Muscle layer of duodenum (tissue), 2 donors: ENCODE measurements around the gene EFCAB10.

Experiments
- H3K27ac ChIP-seq: one replicate; pipeline ENCODE4 v1.7.0; 2013; ENCODE audit warnings: mild to moderate bottlenecking, low read length
- H3K27me3 ChIP-seq: one replicate; pipeline ENCODE4 v1.7.0; 2013; ENCODE audit warnings: low read depth, mild to moderate bottlenecking, control low read depth, low read length
- H3K36me3 ChIP-seq, 2 donors: one replicate each; pipeline ENCODE4 v1.7.0; 2013; ENCODE audit warnings: low read length in 2 of 2, control low read depth in 1 of 2, mild to moderate bottlenecking in 1 of 2; ENCODE audit not compliant: insufficient read depth in 2 of 2, control insufficient read depth in 1 of 2
- H3K4me1 ChIP-seq, 2 donors: one replicate each; pipeline ENCODE4 v1.7.0; 2013; ENCODE audit warnings: low read length in 2 of 2, mild to moderate bottlenecking in 2 of 2, control low read depth in 1 of 2, moderate library complexity in 1 of 2; ENCODE audit not compliant: insufficient read depth in 2 of 2, control insufficient read depth in 1 of 2
- H3K4me3 ChIP-seq, 2 donors: one replicate each; pipeline ENCODE4 v1.7.0; 2013; ENCODE audit warnings: low read length in 2 of 2, low read depth in 1 of 2, mild to moderate bottlenecking in 1 of 2
- H3K9me3 ChIP-seq, 2 donors: one replicate each; pipeline ENCODE4 v1.7.0; 2013; ENCODE audit warnings: low read length in 2 of 2, control low read depth in 1 of 2, mild to moderate bottlenecking in 1 of 2; ENCODE audit not compliant: control insufficient read depth in 1 of 2
- donor health status: healthy.

The EFCAB10 gene

DNA sequence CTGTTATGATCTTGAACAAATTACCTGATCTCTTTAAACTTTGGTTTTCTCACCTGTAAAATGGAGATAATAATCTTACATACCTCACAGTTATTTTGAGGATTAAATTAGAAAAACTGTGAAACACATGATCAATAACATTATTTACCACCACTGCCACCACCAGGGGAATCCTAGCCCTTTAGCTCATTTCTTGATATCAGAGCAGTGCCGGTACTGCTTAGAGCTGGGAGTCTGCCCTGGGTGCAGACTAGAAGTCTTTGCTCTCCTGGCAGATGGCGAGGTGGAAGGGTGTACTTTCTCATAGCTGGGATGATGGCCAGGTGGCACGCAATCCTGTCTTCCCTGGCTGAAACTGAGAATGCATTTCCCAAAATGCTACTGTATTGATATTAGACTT, 12.7 kb upstream of the EFCAB10 start:
- no peaks in the 10 kb centered on the region for H3K36me3 ChIP-seq
- peaks cover 0 to 11% of the 10 kb centered on the region in 2 donors for H3K4me1 ChIP-seq
- no peaks in the 10 kb centered on the region for H3K27me3 ChIP-seq
- H3K4me3 ChIP-seq: no peak overlapping the region
- no peak overlapping the region for H3K27ac ChIP-seq
- H3K9me3 ChIP-seq: no peaks in the 10 kb centered on the region

DNA sequence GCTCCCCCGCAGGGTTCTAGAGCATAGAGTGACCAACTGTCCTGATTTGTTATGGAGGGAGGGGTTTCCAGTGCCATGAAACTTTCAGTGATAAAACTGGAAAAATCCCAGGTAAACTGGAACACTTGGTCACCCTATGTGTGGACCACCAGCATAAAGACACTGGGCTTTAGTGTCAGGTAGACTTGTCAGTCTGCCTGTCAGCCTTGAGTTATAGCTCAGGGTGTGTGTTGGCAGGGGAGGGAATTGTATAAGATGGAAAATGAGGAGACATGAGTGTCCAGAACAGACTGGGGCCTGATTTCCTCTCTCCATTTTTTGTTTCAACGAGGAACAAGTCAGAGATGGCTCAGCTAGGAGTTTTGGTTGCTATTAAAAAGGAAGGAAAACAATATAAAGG, 10.2 kb upstream of the EFCAB10 start:
- H3K9me3 ChIP-seq: no peaks in the 10 kb centered on the region
- H3K4me3 ChIP-seq: no peak overlapping the region
- no peaks in the 10 kb centered on the region for H3K36me3 ChIP-seq
- H3K27ac ChIP-seq: no peak overlapping the region
- H3K27me3 ChIP-seq: no peaks in the 10 kb centered on the region
- peaks cover 0 to 15% of the 10 kb centered on the region in 2 donors for H3K4me1 ChIP-seq

DNA sequence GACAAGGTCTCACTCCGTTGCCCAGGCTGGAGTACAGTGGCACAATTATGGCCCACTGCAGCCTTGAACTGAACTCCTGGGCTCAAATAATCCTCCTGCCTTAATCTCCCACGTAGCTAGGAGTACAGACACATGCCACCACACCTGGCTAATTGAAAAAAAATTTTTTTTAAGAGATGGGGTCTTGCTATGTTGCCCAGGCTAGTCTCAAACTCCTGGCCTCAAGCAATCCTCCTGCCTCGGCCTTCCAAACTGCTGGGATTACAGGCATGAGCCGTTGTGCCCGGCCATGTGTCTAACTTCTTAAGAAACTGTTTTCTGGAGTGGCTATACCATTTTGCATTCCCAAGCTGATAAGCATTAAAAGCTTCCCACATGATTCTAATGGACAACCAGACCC, 9.5 kb upstream of the EFCAB10 start:
- Histone ChIP-seq H3K4me1 (peaks cover 0 to 15% of the 10 kb centered on the region in 2 donors), H3K36me3 (no peaks in the 10 kb centered on the region), H3K27me3 (no peaks in the 10 kb centered on the region), H3K9me3 (no peaks in the 10 kb centered on the region), H3K4me3 (no peak overlapping the region), H3K27ac (no peak overlapping the region)

DNA sequence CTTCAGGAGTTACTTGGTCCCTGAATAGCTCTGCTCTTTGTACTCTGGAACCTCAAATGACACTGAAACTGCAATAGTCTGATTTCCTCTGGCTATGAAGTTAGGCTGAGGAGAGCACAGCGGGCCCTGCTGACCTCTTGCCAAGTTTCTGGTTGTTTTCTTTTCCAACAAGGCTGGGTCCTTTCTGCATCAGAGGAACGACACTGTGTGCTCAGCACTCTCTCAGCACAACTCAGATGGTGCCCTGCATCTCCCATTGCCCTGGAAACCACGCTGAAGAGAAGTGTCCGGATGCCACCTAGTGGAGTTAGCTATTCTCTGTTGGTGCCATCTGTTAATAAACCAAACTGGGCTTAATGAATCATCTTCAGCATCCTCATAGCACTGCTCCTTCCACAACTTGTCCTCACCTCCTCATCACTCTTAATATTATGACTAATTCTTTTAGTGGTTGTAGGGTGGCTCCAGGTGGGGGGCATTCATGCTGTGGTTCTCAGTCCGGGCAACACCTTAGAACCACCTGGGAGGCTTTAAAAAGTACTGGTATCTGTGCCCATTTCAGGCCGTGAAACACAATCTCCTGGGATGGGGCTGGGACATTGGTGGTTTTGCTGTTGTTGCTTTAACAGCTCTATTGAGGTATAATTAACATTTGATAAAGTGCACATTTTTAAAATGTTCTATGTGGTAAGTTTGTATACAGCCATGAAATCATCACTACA, 8.2 kb upstream of the EFCAB10 start:
- Histone ChIP-seq H3K4me3 (no peak overlapping the region), H3K4me1 (peaks cover 0 to 15% of the 10 kb centered on the region in 2 donors), H3K36me3 (no peaks in the 10 kb centered on the region), H3K27ac (no peak overlapping the region), H3K9me3 (no peaks in the 10 kb centered on the region), H3K27me3 (no peaks in the 10 kb centered on the region)

DNA sequence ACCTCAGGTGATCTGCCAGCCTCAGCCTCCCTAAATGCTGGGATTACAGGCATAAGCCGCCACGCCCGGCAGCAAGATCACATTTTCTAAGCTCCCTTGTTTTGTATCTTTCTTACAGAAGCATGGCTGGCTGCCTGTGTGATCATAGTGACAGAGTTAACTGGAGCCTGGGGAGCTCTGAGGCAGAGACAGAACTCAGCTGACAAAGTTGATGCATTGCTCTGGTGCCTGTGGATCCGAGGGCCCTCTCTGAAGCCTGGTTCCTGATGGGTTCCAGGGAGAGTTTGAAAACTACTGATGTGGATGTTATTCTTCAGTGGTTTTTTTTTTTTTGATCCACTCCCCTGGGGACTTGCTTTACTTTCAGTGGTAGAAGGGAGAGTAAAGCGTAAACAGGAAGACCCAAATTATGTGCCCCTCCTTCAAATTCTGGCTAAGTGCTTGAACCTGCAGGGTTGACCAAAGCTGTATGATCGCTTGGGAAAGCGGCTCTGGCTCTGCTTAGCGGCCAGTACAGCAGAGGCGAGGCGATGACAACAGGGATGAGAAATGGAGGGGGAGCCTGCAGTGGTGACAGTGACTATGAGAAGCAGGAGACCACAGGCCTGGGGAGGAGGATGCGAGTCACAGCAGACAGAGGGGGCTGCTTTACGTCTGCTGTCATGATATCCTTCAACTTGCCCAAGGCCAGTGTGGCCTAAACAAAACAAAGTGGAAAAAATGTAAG, 6.8 kb upstream of the EFCAB10 start:
- Histone ChIP-seq H3K9me3 (no peaks in the 10 kb centered on the region), H3K27ac (no peak overlapping the region), H3K36me3 (no peaks in the 10 kb centered on the region), H3K4me3 (no peak overlapping the region), H3K27me3 (no peaks in the 10 kb centered on the region), H3K4me1 (peaks cover 0 to 15% of the 10 kb centered on the region in 2 donors)

DNA sequence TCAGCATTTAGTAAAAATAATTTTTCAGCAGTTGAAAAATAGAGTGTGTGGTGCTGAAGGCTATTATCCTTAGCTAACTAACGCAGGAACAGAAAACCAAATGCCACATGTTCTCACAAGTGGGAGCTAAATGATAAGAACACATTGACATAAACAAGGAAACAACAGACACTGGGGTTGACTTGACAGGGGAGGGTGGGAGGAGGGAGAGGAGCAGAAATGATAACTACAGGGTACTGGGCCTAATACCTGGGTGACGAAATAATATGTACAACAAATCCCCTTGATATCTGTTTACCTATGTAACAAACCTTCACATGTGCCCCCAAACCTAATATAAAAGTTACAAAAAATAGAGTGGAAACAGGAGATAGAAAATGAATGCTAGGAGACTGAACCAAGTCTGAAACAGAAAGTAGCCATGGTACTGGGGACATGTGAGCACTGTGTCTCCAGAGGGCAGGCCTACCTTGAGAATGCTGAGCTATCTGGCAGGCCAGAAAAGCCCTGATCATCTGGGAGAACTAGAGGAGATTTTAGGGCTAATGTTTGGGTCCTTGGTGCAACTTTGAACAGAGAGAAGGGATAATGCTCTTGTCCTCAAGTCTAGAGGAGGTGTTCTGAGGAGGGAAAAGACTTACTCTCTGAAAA, 4.7 kb upstream of the EFCAB10 start:
- Histone ChIP-seq H3K27ac (no peak overlapping the region), H3K4me3 (no peak overlapping the region), H3K36me3 (no peaks in the 10 kb centered on the region), H3K9me3 (no peaks in the 10 kb centered on the region), H3K4me1 (peaks cover 0 to 22% of the 10 kb centered on the region in 2 donors), H3K27me3 (no peaks in the 10 kb centered on the region)

DNA sequence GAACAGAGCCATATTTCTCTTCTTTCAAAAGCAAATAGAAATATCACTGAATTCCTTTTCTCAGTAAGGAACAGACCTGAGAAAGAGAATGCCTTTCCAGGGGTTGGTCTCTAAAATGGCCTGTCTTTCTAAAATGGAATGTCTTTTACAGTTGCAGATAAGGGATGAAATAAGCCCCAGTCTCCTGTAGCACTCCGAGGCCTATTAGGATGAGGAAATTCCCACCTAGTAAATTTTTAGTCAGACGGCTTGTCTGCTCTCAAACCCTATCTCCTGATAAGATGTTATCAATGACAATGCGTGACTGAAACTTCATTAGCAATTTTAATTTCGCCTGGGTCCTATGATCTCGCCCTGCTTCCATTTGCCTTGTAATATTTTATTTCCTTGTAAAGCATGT, 2.9 kb upstream of the EFCAB10 start:
- H3K4me1 ChIP-seq: peaks cover 0 to 18% of the 10 kb centered on the region in 2 donors
- no peak overlapping the region for H3K4me3 ChIP-seq
- no peaks in the 10 kb centered on the region for H3K36me3 ChIP-seq
- no peak overlapping the region for H3K27ac ChIP-seq
- H3K9me3 ChIP-seq: no peaks in the 10 kb centered on the region
- no peaks in the 10 kb centered on the region for H3K27me3 ChIP-seq

DNA sequence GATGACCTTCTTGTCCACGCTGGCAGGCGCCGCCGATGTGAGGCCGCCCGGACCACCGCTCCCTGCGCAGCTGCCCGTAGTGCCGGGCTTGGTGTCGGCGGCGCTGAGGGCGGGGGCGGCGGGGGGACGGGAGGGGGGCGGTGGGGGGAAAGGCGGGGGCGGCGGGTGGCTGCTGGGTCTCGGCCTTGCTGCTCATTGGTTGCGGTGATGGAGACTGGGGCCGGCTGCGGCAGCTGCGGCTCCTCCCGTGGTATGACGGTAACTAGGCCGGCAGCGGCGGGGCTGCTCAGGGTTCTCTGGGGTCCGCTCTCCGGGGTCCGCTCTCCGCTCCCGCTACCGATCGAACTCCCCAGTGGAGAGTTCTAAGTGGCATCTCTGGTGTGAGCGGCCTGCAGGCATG, 1.8 kb upstream of the EFCAB10 start:
- H3K27me3 ChIP-seq: no peaks in the 10 kb centered on the region
- no peaks in the 10 kb centered on the region for H3K9me3 ChIP-seq

DNA sequence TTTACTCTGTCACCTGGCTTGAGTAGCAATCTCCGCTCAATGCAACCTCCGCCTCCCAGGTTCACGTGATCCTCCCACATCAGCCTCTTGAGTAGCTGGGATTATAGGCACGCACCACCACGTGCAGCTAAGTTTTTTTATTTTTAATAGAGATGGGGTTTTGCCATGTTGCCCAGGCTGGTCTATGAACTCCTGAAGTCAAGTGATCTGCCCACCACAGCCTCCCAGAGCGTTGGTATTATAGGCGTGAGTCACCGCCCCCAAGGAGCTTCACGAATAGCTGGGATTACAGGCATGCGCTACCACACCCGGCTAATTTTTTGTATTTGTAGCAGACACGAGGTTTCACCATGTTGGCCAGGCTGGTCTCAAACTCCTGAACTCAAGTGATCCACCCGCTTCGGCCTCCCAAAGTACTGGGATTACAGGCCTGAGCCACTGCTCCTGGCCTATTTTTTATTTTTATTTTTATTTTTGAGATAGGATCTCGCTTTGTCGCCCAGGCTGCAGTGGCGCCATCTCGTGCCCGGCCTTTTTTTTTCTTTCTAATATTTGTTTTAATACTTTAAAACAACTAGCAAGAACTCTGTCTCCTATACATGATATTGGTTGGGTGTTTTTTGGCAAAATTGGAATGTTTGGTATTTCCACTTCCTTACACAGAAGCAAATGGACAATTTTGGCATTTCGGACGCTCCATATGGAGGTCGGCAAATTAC, 1.1 kb downstream of the EFCAB10 start:
- no peak overlapping the region for H3K27ac ChIP-seq
- no peak overlapping the region for H3K4me3 ChIP-seq
- no peaks in the 10 kb centered on the region for H3K27me3 ChIP-seq
- no peaks in the 10 kb centered on the region for H3K9me3 ChIP-seq
- H3K36me3 ChIP-seq: no peaks in the 10 kb centered on the region
- peaks cover 0 to 8% of the 10 kb centered on the region in 2 donors for H3K4me1 ChIP-seq

More for the DNA sequence above, 1.8 kb upstream of the EFCAB10 start:
- Histone ChIP-seq H3K4me1 (peaks cover 0 to 8% of the 10 kb centered on the region in 2 donors), H3K27ac (no peak overlapping the region), H3K36me3 (no peaks in the 10 kb centered on the region), H3K4me3 (no peak overlapping the region)

DNA sequence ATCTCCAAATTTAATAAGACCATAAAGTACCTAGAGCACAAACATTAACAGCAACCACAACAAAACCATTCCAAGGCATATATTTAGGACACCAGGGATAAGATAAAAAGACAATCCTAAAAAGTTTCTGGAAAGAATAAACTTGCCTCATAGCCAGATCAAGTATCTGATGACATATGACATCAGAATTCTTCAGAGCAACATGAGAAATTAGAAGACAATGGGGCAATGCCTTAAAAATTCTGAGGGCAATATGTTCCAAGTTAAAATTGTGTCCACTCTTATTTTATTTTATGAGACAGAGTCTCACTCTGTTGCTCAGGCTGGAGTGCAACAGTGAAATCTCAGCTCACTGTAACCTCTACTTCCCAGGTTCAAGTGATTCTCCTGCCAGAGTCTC, 2.8 kb downstream of the EFCAB10 start:
- peaks cover 0 to 8% of the 10 kb centered on the region in 2 donors for H3K4me1 ChIP-seq
- H3K36me3 ChIP-seq: no peaks in the 10 kb centered on the region
- no peaks in the 10 kb centered on the region for H3K9me3 ChIP-seq
- no peaks in the 10 kb centered on the region for H3K27me3 ChIP-seq
- no peak overlapping the region for H3K4me3 ChIP-seq
- no peak overlapping the region for H3K27ac ChIP-seq

DNA sequence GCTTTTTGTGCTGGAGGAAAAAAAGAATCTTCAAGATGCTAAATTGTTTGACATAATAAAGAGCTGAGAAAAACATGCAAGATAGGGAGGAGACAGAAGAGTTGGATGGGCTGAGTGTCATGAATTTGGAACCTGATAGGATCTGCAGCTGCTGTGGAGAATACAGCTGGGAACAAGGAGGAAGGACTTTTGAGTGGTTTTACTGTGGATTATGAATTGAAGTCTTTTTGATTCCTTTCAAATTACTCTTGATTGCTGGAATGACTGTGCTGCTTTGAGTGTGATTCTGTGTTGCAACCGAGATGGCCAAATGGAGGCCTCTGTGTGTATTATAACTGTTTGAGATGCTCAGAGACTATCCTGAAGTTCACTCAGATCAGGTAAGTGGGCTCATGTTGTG, 4.0 kb downstream of the EFCAB10 start:
- H3K4me3 ChIP-seq: no peak overlapping the region
- no peaks in the 10 kb centered on the region for H3K27me3 ChIP-seq
- H3K27ac ChIP-seq: no peak overlapping the region
- H3K4me1 ChIP-seq: peaks cover 0 to 8% of the 10 kb centered on the region in 2 donors
- no peaks in the 10 kb centered on the region for H3K9me3 ChIP-seq
- no peaks in the 10 kb centered on the region for H3K36me3 ChIP-seq
